NT2/D1 (cell line): ENCODE results near the gene PGA4.

Experiments
- SUZ12 ChIP-seq: IDR thresholded peaks from 2 replicates; pipeline ENCODE4 v1.6.1; 2011; ENCODE audit not compliant: insufficient read length, insufficient read depth; ENCODE audit errors: extremely low read depth
- YY1 ChIP-seq: IDR thresholded peaks from 2 replicates; pipeline ENCODE4 v1.6.1; 2011; ENCODE audit not compliant: insufficient read length, insufficient read depth
- ZNF274 ChIP-seq: IDR thresholded peaks from 2 replicates; pipeline ENCODE4 v1.6.1; 2011; ENCODE audit warnings: mild to moderate bottlenecking, low read depth, low read length

GRCh38 chr11:61173456-61173855 is 48.7 kb upstream of the PGA4 start:
- TF ChIP-seq YY1 (no peak), ZNF274 (no peak), SUZ12 (no peak)
